GM12874 (cell line): ENCODE data around the gene CFAP20.

Source experiments
- CTCF ChIP-seq: IDR thresholded peaks from 2 replicates; pipeline ENCODE4 v1.5.1; 2011; ENCODE audit warnings: low read depth, mild to moderate bottlenecking, control low read depth, low read length, moderate library complexity; ENCODE audit not compliant: insufficient read depth

Gene CFAP20

GRCh38 chr16:58129097-58129936 lies at the start of gene CFAP20:
TSS of gene CFAP20 (minus strand) at chr16:58129381. CDS start at chr16:58129115, 266 bp downstream.
- TF ChIP-seq CTCF, result no peak

GRCh38 chr16:58177353-58177710 lies 48.2 kb upstream of the CFAP20 start:
- no peak for TF ChIP-seq CTCF

GRCh38 chr16:58176608-58177352 lies 47.6 kb upstream of the CFAP20 start:
- TF ChIP-seq CTCF, result no peak

GRCh38 chr16:58170223-58170622 lies 41.0 kb upstream of the CFAP20 start:
- TF ChIP-seq CTCF, result no peak

GRCh38 chr16:58160855-58161254 lies 31.7 kb upstream of the CFAP20 start:
- TF ChIP-seq CTCF, result no peak

- no peak for TF ChIP-seq CTCF
Observed at GRCh38 chr16:58158725-58159124, 29.5 kb upstream of the CFAP20 start.

GRCh38 chr16:58157951-58158540 lies 28.9 kb upstream of the CFAP20 start:
- TF ChIP-seq CTCF, result no peak
